Measurements from ENCODE around the gene TRIM9. TPM values are rescaled to one million over a fixed set of nuclear protein-coding genes. Genes with fewer than 3 reads are reported as not detected.

Gene TRIM9
- polyA plus RNA-seq, 4 donors = 0.80 to 1.3 TPM; not detected in 2

DNA sequence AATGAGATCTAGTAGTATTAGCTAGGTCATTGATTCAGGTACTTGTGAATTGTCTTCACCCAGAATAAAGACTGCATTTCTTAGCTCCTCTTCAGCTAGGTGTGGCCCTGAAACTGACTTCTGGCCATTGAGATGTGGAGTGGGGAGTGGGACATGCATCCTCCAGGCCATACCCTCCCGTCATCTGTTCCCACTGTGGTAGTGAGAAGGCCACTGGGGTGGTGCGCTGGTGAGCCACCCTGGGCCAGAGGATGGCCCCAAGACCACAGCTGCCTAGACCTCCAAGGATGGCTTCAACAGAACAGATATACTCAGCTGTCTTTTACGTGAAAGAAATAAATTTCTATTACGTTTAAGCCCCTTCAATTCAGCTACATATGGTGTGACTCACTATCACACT, 36.5 kb downstream of the TRIM9 start:
- Histone ChIP-seq H3K36me3 (ENCODE audit: control insufficient read depth in 3 of 3, insufficient read depth in 2 of 3, low read depth in 1 of 3, low read length in 3 of 3) (no peaks in the 10 kb centered on the region), H3K9me3 (ENCODE audit: control insufficient read depth in 2 of 2, insufficient read depth in 1 of 2, low read depth in 1 of 2, low read length in 1 of 2) (no peaks in the 10 kb centered on the region), H3K4me3 (ENCODE audit: low read depth in 1 of 3, low read length in 3 of 3) (no peak overlapping the region), H3K27ac (ENCODE audit: low read depth in 1 of 3, low read length in 2 of 3) (no peak overlapping the region), H3K4me1 (ENCODE audit: control insufficient read depth in 3 of 3, insufficient read depth in 2 of 3, low read depth in 1 of 3, low read length in 2 of 3) (no peaks in the 10 kb centered on the region), H3K27me3 (ENCODE audit: control insufficient read depth in 3 of 3, insufficient read depth in 3 of 3, low read length in 3 of 3) (no peaks in the 10 kb centered on the region)
- 88 to 94% (median 90%) methylated on average over 4 of the region's 4 CpGs for WGBS, 3 donors
- FAIRE-seq (no peak), DNase-seq (no peak)

DNA sequence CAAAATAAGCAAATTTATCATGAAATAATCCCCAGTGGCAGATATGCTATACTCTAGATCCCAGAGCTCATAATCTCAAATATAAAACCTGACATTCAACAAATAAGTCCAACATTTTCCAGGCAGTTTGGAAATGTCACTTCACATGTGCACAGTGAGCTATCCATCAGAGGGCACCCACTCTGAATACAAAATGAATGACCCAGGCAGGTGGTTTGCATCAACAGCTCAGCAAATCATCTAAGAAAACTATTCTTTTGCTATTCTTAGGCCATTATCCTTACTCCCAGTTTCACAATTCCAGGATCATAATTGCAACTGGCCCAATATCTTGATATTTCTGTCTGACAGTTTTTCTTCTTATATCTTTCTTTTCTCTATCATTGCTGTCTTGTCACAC, 38.5 kb downstream of the TRIM9 start:
- Histone ChIP-seq H3K36me3 (ENCODE audit: control insufficient read depth in 3 of 3, insufficient read depth in 2 of 3, low read depth in 1 of 3, low read length in 3 of 3) (no peaks in the 10 kb centered on the region), H3K4me1 (ENCODE audit: control insufficient read depth in 3 of 3, insufficient read depth in 2 of 3, low read depth in 1 of 3, low read length in 2 of 3) (no peaks in the 10 kb centered on the region), H3K9me3 (ENCODE audit: control insufficient read depth in 2 of 2, insufficient read depth in 1 of 2, low read depth in 1 of 2, low read length in 1 of 2) (no peaks in the 10 kb centered on the region), H3K27me3 (ENCODE audit: control insufficient read depth in 3 of 3, insufficient read depth in 3 of 3, low read length in 3 of 3) (no peaks in the 10 kb centered on the region), H3K27ac (ENCODE audit: low read depth in 1 of 3, low read length in 2 of 3) (no peak overlapping the region), H3K4me3 (ENCODE audit: low read depth in 1 of 3, low read length in 3 of 3) (no peak overlapping the region)
- DNase-seq (no peak), FAIRE-seq (no peak)

DNA sequence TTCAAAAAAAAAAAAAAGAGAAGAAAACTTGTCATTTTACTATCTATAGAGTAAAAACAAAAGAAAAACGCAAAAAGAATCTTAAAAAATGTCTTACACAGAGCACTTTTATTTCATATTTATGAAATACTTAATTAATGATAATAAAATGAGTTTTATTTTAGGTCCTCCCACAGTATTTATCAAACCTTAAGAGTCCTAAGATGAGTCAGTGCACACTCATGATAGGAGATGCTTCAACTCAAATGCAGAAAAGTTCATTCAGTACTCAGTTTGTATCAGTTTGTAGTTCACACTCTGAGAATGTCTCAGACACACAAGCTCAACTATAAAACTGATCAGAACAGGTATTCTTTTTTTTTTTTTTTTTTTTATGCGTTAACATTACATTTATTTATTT, 41.7 kb downstream of the TRIM9 start:
- no peaks in the 10 kb centered on the region for H3K9me3 ChIP-seq (ENCODE audit: control insufficient read depth in 2 of 2, insufficient read depth in 1 of 2, low read depth in 1 of 2, low read length in 1 of 2)
- WGBS, 3 donors = 90 to 95% (median 90%) methylated on average over 2 of the region's 2 CpGs
- FAIRE-seq = no peak

DNA sequence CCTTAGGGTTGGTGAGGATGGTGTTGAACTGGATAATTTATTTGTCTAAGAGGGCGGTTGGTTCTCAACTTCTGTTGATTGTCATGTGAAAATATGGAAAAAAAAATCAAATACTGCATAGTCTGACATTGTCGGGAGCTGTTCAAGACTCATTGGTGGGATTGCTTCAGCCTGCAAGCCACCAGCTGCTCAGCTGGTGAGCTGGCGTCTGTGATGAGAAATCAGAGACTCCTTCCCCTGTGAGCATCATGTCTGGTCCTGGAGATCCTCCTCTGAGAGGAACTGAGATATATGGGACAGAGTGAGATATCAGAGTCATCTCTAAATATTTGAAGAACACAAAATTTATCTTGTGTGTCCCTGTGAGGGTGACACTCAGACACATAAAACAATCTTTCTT, 49.9 kb downstream of the TRIM9 start:
- no peaks in the 10 kb centered on the region for H3K4me1 ChIP-seq (ENCODE audit: control insufficient read depth in 3 of 3, insufficient read depth in 2 of 3, low read depth in 1 of 3, low read length in 2 of 3)
- no peaks in the 10 kb centered on the region for H3K9me3 ChIP-seq (ENCODE audit: control insufficient read depth in 2 of 2, insufficient read depth in 1 of 2, low read depth in 1 of 2, low read length in 1 of 2)
- FAIRE-seq (no peak), DNase-seq (no peak)
- no peak overlapping the region for H3K27ac ChIP-seq (ENCODE audit: low read depth in 1 of 3, low read length in 2 of 3)
- H3K4me3 ChIP-seq (ENCODE audit: low read depth in 1 of 3, low read length in 3 of 3) = no peak overlapping the region
- H3K27me3 ChIP-seq (ENCODE audit: control insufficient read depth in 3 of 3, insufficient read depth in 3 of 3, low read length in 3 of 3) = no peaks in the 10 kb centered on the region
- WGBS, 3 donors = 77 to 93% (median 88%) methylated on average over 3 of the region's 3 CpGs
- H3K36me3 ChIP-seq (ENCODE audit: control insufficient read depth in 3 of 3, insufficient read depth in 2 of 3, low read depth in 1 of 3, low read length in 3 of 3) = no peaks in the 10 kb centered on the region

More for the DNA sequence above, 41.7 kb downstream of the TRIM9 start:
- H3K27me3 ChIP-seq (ENCODE audit: control insufficient read depth in 3 of 3, insufficient read depth in 3 of 3, low read length in 3 of 3) = no peaks in the 10 kb centered on the region
- no peak overlapping the region for H3K4me3 ChIP-seq (ENCODE audit: low read depth in 1 of 3, low read length in 3 of 3)
- no peak overlapping the region for H3K27ac ChIP-seq (ENCODE audit: low read depth in 1 of 3, low read length in 2 of 3)
- DNase-seq = no peak
- H3K36me3 ChIP-seq (ENCODE audit: control insufficient read depth in 3 of 3, insufficient read depth in 2 of 3, low read depth in 1 of 3, low read length in 3 of 3) = no peaks in the 10 kb centered on the region
- no peaks in the 10 kb centered on the region for H3K4me1 ChIP-seq (ENCODE audit: control insufficient read depth in 3 of 3, insufficient read depth in 2 of 3, low read depth in 1 of 3, low read length in 2 of 3)

DNA sequence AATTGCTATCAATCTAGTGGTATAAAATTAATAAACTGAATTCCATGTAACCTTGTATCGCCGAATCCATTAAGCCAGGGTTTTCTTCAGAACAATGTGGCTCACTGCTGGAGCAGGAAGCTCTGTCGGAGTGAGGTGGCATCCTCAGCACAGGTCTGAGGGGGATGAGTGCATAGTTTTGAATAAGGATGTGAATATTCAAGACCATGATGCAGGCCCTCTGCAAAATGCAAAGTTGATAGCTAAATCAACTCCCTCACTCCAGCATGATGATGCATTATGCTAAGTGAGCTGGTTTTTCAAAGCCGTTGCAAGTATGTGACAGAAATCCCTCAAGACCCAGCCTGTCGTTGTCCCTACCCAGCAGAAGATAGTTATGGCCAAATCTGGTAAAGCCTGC, 53.0 kb downstream of the TRIM9 start:
- DNase-seq (no peak), FAIRE-seq (no peak)
- Histone ChIP-seq H3K27me3 (ENCODE audit: control insufficient read depth in 3 of 3, insufficient read depth in 3 of 3, low read length in 3 of 3) (no peaks in the 10 kb centered on the region), H3K4me1 (ENCODE audit: control insufficient read depth in 3 of 3, insufficient read depth in 2 of 3, low read depth in 1 of 3, low read length in 2 of 3) (no peaks in the 10 kb centered on the region), H3K9me3 (ENCODE audit: control insufficient read depth in 2 of 2, insufficient read depth in 1 of 2, low read depth in 1 of 2, low read length in 1 of 2) (no peaks in the 10 kb centered on the region), H3K36me3 (ENCODE audit: control insufficient read depth in 3 of 3, insufficient read depth in 2 of 3, low read depth in 1 of 3, low read length in 3 of 3) (no peaks in the 10 kb centered on the region), H3K4me3 (ENCODE audit: low read depth in 1 of 3, low read length in 3 of 3) (no peak overlapping the region), H3K27ac (ENCODE audit: low read depth in 1 of 3, low read length in 2 of 3) (no peak overlapping the region)
- 66 to 78% (median 71%) methylated on average over 5 of the region's 5 CpGs for WGBS, 3 donors

DNA sequence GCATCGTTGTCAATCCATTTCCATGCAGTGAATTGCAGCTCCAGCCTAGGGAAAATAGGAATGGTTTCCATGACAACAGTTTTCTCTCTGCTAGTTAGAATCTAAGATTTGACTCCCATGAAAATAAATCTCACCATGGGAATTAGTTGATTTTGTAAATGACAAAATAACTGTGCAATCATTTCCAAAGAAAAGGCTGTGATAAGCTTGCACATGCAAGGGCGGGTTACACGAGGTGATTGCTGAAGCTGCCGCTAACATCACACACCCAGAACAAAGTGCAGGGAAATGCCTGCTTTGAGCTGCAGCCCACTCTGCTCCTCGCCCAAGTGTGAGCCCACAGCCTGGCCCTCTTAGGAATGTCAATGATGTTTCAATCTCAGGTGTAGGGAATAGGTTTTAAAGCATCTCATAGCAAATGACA, 53.8 kb downstream of the TRIM9 start:
- peak in 1 of 2 donors; percentile 33 for DNase-seq
- no peak for FAIRE-seq
- WGBS, 3 donors = 20 to 60% (median 29%) methylated on average over 5 of the region's 5 CpGs

DNA sequence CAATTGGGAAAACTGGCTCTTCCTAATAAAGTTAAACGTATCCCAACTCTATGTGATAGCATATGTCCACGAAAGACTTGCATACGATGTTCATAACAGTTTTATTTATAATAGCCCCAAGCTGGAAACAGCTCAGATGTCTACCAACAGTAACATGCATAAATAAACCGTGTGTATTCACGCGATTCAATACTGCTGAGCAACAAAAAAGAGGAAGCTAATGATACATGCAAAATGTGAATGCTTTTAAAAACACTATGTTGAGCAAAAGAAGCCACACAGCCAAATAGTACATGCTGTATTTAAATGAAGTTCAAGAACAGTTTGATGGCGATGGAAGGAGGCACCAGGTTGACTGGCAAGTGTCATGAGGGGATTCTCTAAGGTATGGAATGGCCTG, 55.7 kb downstream of the TRIM9 start:
- FAIRE-seq = no peak
- Histone ChIP-seq H3K27ac (ENCODE audit: low read depth in 1 of 3, low read length in 2 of 3) (no peak overlapping the region), H3K9me3 (ENCODE audit: control insufficient read depth in 2 of 2, insufficient read depth in 1 of 2, low read depth in 1 of 2, low read length in 1 of 2) (no peaks in the 10 kb centered on the region), H3K27me3 (ENCODE audit: control insufficient read depth in 3 of 3, insufficient read depth in 3 of 3, low read length in 3 of 3) (no peaks in the 10 kb centered on the region), H3K4me3 (ENCODE audit: low read depth in 1 of 3, low read length in 3 of 3) (no peak overlapping the region), H3K36me3 (ENCODE audit: control insufficient read depth in 3 of 3, insufficient read depth in 2 of 3, low read depth in 1 of 3, low read length in 3 of 3) (no peaks in the 10 kb centered on the region), H3K4me1 (ENCODE audit: control insufficient read depth in 3 of 3, insufficient read depth in 2 of 3, low read depth in 1 of 3, low read length in 2 of 3) (no peaks in the 10 kb centered on the region)
- DNase-seq = no peak
- 71 to 81% (median 77%) methylated on average over 7 of the region's 7 CpGs for WGBS, 3 donors

More for the DNA sequence above, 53.8 kb downstream of the TRIM9 start:
- Histone ChIP-seq H3K9me3 (ENCODE audit: control insufficient read depth in 2 of 2, insufficient read depth in 1 of 2, low read depth in 1 of 2, low read length in 1 of 2) (no peaks in the 10 kb centered on the region), H3K27ac (ENCODE audit: low read depth in 1 of 3, low read length in 2 of 3) (no peak overlapping the region), H3K36me3 (ENCODE audit: control insufficient read depth in 3 of 3, insufficient read depth in 2 of 3, low read depth in 1 of 3, low read length in 3 of 3) (no peaks in the 10 kb centered on the region), H3K27me3 (ENCODE audit: control insufficient read depth in 3 of 3, insufficient read depth in 3 of 3, low read length in 3 of 3) (no peaks in the 10 kb centered on the region), H3K4me1 (ENCODE audit: control insufficient read depth in 3 of 3, insufficient read depth in 2 of 3, low read depth in 1 of 3, low read length in 2 of 3) (no peaks in the 10 kb centered on the region), H3K4me3 (ENCODE audit: low read depth in 1 of 3, low read length in 3 of 3) (no peak overlapping the region)

DNA sequence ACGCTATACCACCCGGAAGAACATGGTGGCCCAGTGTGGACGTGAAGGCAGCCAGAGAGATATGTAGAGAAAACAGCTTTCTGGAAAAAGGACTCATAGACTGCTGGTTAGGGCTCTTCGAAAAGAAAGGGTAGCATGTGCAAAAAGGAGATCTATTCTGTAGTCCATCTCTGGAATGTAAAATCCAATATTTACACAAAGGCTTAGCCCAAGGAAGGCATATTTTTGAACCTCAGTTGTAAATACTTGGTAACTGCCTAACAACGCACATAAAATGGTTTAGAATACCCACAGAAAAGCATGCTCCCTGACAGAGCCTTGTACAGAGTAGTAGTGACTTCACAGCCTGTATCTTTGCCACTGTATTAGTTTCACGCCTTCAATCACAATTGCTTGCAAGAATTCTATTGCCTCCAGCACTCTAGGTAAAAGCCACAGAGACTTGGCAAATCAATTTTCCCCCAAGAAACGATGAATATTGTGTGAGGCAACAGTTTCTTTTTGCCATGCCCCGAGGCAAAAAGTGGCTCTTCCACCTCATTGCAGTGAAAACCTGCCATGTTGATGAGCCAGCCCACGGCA, 59.2 kb downstream of the TRIM9 start:
- Histone ChIP-seq H3K4me1 (ENCODE audit: control insufficient read depth in 3 of 3, insufficient read depth in 2 of 3, low read depth in 1 of 3, low read length in 2 of 3) (no peaks in the 10 kb centered on the region), H3K27me3 (ENCODE audit: control insufficient read depth in 3 of 3, insufficient read depth in 3 of 3, low read length in 3 of 3) (no peaks in the 10 kb centered on the region), H3K27ac (ENCODE audit: low read depth in 1 of 3, low read length in 2 of 3) (no peak overlapping the region), H3K9me3 (ENCODE audit: control insufficient read depth in 2 of 2, insufficient read depth in 1 of 2, low read depth in 1 of 2, low read length in 1 of 2) (no peaks in the 10 kb centered on the region), H3K36me3 (ENCODE audit: control insufficient read depth in 3 of 3, insufficient read depth in 2 of 3, low read depth in 1 of 3, low read length in 3 of 3) (no peaks in the 10 kb centered on the region), H3K4me3 (ENCODE audit: low read depth in 1 of 3, low read length in 3 of 3) (no peak overlapping the region)
- 55 to 66% (median 65%) methylated on average over 9 of the region's 9 CpGs for WGBS, 3 donors
- DNase-seq = no peak
- no peak for FAIRE-seq
